Activated T-helper 1 cell treated with anti-CD3 and anti-CD28 coated beads, Interleukin-12 subunit alpha, Interleukin-12 subunit beta, Interleukin-2, Interleukin-4 antibody, amounts not matched to agents 30 ng/mL and 10 ng/mL and 1 ng/mL, durations not matched to agents 14 hours and 24 hours and 36 hours (primary cell): ENCODE data around the gene VRK3. TPM values are rescaled to one million over a fixed set of nuclear protein-coding genes. Genes with fewer than 3 reads are reported as not detected.

ENCODE experiments used
- DNase-seq: peaks from one replicate; pipeline ENCODE4 v3.0.0; 2021; ENCODE audit warnings: low spot score
- H3K27ac Mint-ChIP-seq: one replicate; pipeline ENCODE4 v1.8.0; 2021; ENCODE audit warnings: mild to moderate bottlenecking, mixed read lengths
- H3K27me3 Mint-ChIP-seq: one replicate; pipeline ENCODE4 v1.8.0; 2022; ENCODE audit warnings: mild to moderate bottlenecking, moderate library complexity, mixed read lengths; ENCODE audit not compliant: insufficient read depth
- H3K36me3 Mint-ChIP-seq: one replicate; pipeline ENCODE4 v1.8.0; 2021; ENCODE audit warnings: low read depth, mixed read lengths
- H3K4me1 Mint-ChIP-seq: one replicate; pipeline ENCODE4 v1.8.0; 2021; ENCODE audit warnings: low read depth, mixed read lengths
- H3K4me3 Mint-ChIP-seq: one replicate; pipeline ENCODE4 v1.8.0; 2021; ENCODE audit warnings: mild to moderate bottlenecking, moderate library complexity, mixed read lengths
- H3K9me3 Mint-ChIP-seq: one replicate; pipeline ENCODE4 v1.8.0; 2021; ENCODE audit warnings: mixed read lengths
- intact Hi-C: fragments of 100-400 bp; cut with micrococcal nuclease; formaldehyde crosslinking; loops from one replicate; pipeline ENCODE4 v1.15.1; 2024
- total RNA-seq: library from RNA; stranded (reverse); gene quantifications from 2 replicates; pipeline ENCODE4 v1.2.3, GENCODE V29; 2022

VRK3 gene
- total RNA-seq, 1 donor from 2014 or later, result 66.7 TPM

DNA sequence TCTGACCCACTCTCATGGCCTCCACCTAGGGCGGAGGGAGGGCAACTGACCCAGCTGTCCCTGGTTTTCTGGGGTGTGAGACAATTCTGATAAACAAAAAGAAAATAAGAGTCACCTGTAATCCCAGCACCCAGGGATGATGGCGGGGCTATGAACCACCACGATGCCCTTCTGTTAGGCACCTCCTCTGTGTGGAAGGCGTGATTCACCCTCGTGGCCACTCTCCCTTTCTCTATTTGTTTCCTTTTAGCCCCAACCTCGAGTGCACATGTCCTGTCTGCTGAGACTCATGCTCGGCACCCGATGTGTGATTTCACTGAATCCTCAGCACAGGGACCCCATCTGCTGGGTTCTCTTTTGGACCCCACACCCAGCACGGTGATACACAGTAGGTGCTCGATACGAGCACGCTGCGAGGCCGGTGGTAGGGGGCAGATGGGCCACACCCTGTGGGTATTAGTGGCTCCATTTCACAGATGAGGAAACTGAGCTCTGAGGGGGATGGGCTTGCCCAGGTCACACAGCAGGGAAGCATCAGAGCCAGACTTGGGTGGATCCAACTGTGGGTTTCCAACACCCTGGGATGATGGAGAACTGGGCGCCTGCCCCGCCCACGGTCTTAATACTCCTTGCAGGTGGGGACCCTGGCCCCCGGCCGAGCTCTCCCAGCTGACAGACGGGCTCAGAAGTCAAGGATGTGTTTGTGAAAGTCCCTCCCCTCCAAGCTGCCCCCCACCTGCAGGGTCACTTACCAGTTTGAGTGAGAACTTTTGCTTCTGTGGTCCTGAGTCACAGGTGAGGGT is 24.9 kb downstream of the VRK3 start:
- peaks cover 32% of the 10 kb centered on the region for H3K4me1 Mint-ChIP-seq
- DNase-seq, result no peak
- H3K27ac Mint-ChIP-seq, result no peak overlapping the region
- H3K4me3 Mint-ChIP-seq, result no peak overlapping the region
- intact Hi-C loops, result no loop called here
- H3K36me3 Mint-ChIP-seq, result peaks cover 53% of the 10 kb centered on the region
- H3K27me3 Mint-ChIP-seq, result no peaks in the 10 kb centered on the region
- H3K9me3 Mint-ChIP-seq, result no peaks in the 10 kb centered on the region

DNA sequence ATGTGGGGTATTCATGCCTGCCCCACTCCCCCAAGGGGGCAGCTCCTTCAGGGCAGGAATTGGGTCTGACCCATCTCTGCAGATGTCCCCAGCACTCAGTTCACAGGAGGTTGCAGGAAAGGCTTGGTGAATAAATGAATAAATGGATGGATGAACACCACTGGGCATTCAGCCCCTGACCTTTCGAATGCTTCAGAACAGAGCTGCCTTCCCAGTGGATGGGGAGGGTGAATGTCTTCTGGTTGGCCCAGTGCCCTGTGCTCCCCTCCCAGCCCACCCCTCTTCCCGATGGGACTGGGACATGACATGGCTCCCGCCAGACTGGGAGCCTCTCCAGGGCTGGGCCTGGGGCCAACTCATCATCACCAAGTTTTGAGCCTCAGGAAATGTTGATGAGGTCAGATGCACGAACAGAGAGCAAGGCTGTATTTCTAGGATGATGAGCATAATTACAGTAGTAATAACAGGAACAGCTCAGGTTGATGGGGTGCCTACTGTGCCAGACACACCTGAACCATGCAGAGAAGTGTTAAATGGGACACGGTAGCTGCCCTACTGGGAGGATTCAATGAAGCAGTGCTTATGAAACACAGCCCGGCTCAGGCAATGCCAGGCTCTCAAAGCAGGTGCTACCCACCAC is 25.7 kb downstream of the VRK3 start:
- DNase-seq, result no peak
- Mint-ChIP-seq H3K9me3 (no peaks in the 10 kb centered on the region), H3K27ac (no peak overlapping the region), H3K4me1 (peaks cover 25% of the 10 kb centered on the region), H3K27me3 (no peaks in the 10 kb centered on the region), H3K4me3 (no peak overlapping the region), H3K36me3 (peaks cover 56% of the 10 kb centered on the region)
- intact Hi-C loops, result no loop called here

DNA sequence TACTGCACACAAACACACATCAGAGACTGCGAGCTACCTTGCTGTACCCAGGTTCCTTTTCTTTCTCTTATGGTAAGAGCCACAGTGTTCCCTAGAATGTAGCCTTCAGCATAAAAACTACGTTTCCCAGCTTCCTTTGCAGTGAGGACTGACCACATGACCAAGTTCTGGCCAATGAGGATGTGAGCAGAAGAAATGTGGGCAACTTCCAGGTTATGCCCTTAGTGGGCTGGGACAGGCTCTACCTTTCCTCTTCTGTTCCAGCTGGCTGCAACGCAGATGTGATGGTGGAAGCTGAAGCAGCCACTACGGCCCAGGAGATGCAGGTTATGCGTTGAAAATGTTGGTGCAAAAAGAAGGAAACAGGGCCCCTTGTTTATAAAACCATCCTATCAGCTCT is 27.5 kb downstream of the VRK3 start:
- Mint-ChIP-seq H3K4me1 (peaks cover 11% of the 10 kb centered on the region), H3K4me3 (no peak overlapping the region), H3K27me3 (no peaks in the 10 kb centered on the region), H3K9me3 (no peaks in the 10 kb centered on the region), H3K36me3 (peaks cover 49% of the 10 kb centered on the region), H3K27ac (no peak overlapping the region)
- no peak for DNase-seq
- intact Hi-C loops, result no loop called here

DNA sequence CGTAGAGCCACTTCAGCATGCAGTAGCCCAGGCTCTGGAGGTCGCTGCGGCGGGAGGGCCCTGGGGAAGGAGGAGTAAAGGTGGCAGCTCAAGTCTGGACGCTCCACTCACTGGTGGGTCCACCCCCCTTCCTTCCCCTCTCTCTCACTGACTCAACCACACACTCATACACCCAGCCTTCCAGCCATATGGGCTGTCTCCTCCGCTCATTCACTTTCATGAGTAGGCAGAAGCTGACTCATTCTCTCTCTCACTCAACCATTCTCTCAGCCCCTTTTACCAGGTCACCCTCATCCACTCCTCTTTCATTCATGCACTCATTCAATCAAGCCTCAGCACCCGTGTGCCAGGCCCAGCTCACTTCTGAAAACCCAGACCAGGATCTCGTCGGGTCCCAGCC is 36.7 kb downstream of the VRK3 start:
- no peak for DNase-seq
- peak overlapping the region; percentile 18 for H3K27ac Mint-ChIP-seq
- H3K27me3 Mint-ChIP-seq, result no peaks in the 10 kb centered on the region
- H3K36me3 Mint-ChIP-seq, result peaks cover 39% of the 10 kb centered on the region
- no peaks in the 10 kb centered on the region for H3K9me3 Mint-ChIP-seq
- peaks cover 14% of the 10 kb centered on the region for H3K4me1 Mint-ChIP-seq
- no peak overlapping the region for H3K4me3 Mint-ChIP-seq
- intact Hi-C loops, result loop anchor here (5.0 to 10.0 kb wide), 2 partner anchors 174 to 311 kb away; partner anchors contain the start of genes FUZ, MED25 and PRMT1

DNA sequence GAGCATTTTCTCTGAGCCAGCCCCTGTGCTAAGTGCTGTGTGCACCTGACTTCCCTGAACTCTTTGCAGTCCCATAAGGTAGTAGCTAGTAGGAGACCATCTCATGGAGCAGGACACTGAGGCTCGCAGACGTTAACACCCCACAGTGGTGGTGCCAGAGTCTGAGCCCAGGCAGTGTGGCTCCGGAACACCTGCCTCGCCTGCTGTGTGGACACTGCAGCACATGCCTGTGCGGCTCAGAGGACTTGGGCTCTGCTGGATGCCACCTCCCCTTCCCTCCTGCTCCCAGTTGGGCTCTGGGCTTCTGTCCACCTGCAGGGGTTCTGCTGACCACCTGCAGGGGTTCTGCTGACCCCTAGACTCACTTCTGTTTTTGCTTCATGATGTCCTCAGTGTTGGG is 37.2 kb downstream of the VRK3 start:
- Mint-ChIP-seq H3K27ac (no peak overlapping the region), H3K4me1 (peaks cover 14% of the 10 kb centered on the region), H3K9me3 (no peaks in the 10 kb centered on the region), H3K4me3 (no peak overlapping the region), H3K27me3 (no peaks in the 10 kb centered on the region), H3K36me3 (peaks cover 39% of the 10 kb centered on the region)
- intact Hi-C loops, result loop anchor here (5.0 to 10.0 kb wide), 2 partner anchors 173 to 311 kb away; partner anchors contain the start of genes FUZ, MED25 and PRMT1
- no peak for DNase-seq

DNA sequence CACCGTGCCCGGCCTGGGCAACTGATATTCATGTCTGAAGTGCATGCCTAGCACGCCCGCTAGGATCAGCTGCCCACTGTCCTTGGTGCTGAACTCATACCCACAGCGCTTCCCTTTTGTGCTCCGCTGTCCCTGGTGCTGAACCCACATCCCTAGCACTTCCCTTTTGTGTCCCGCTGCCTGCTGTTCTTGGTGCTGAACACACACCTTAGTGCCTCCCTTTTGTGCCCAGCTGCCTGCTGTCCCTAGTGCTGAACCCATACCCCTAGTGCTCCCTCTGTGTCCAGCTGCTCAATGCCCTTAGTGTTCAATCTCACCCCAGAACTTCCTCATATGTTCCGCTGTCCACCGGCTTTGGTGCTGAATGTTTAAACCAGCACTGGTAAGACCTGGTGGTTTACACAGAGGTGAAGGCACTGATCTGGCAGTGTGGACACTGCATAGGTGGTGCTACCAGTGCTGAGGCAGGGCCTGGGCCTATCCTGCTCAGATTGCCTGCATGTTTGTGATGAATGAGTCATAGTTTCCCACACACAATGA is 37.9 kb downstream of the VRK3 start:
- Mint-ChIP-seq H3K4me1 (peaks cover 14% of the 10 kb centered on the region), H3K36me3 (peaks cover 35% of the 10 kb centered on the region), H3K4me3 (no peak overlapping the region), H3K9me3 (no peaks in the 10 kb centered on the region), H3K27ac (peak overlapping the region; percentile 27), H3K27me3 (no peaks in the 10 kb centered on the region)
- DNase-seq, result peak; percentile 77
- intact Hi-C loops, result loop anchor here (1.0 to 10.0 kb wide), 4 partner anchors 38 to 310 kb away; partner anchors contain the start of genes ATF5, FUZ, MED25 and NUP62

DNA sequence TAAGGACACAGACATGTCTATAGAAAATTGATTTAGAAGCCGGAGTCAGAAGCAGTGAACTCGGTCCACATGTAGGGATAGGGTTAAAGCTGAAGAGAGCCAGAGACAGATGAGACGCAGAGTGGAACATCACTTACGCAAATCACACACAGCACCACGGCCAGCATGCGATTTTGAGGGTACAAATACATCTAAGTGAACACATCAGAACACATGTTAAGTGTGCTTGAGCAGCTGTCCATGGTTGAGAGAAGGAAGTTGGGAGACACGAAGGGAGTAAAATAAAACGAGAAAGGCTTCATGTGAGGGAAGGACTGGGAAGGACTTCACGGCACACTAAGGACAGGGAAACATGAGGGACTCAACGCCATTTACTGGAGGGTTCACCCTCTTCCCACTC is 38.8 kb downstream of the VRK3 start:
- no peaks in the 10 kb centered on the region for H3K27me3 Mint-ChIP-seq
- intact Hi-C loops, result loop anchor here (2.0 to 10.0 kb wide), 3 partner anchors 58 to 309 kb away; partner anchors contain the start of genes ATF5, FUZ, MED25 and NUP62
- H3K9me3 Mint-ChIP-seq, result no peaks in the 10 kb centered on the region
- no peak overlapping the region for H3K27ac Mint-ChIP-seq
- H3K4me3 Mint-ChIP-seq, result no peak overlapping the region
- peaks cover 14% of the 10 kb centered on the region for H3K4me1 Mint-ChIP-seq
- peaks cover 40% of the 10 kb centered on the region for H3K36me3 Mint-ChIP-seq
- no peak for DNase-seq

DNA sequence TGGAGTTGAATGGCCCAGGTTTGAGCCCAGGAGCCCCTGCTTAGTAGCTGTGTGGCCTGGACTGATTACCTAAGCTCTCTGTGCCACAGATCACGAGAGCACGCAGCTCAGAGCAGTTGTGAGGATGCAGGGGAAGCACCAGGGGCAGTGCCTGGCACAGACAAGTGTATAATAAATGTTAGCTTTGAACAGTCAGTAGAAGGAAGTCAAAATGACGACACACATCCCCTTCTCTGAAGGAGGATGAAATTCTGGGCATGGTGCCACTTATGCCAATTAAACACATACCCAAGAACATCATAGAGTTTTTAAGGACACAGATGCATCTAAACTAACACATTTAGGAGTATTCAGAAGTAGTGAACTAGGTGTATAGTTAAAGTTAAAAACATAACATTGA is 39.3 kb downstream of the VRK3 start:
- Mint-ChIP-seq H3K4me1 (peaks cover 14% of the 10 kb centered on the region), H3K27ac (no peak overlapping the region), H3K27me3 (no peaks in the 10 kb centered on the region), H3K4me3 (no peak overlapping the region), H3K36me3 (peaks cover 36% of the 10 kb centered on the region), H3K9me3 (no peaks in the 10 kb centered on the region)
- intact Hi-C loops, result loop anchor here (2.0 to 10.0 kb wide), 3 partner anchors 57 to 309 kb away; partner anchors contain the start of genes ATF5, FUZ, MED25 and NUP62
- DNase-seq, result no peak

DNA sequence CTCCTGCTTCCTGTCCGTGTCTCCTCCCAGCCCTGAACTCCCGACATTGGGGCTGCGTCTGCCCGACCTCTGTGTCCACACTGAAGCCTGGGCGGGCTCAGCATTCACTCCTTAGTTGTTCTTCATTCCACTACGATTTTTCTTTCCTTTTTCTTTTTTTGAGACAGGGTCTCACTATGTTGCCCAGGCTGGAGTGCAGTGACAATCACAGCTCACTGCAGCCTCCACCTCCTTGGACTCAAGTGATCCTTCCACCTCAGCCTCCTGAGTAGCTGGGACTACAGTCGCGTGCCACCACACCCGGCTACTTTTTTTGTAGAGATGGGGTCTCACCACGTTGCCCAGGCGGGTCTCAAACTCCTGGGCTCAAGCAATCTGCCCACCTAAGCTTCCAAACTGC is 40.7 kb downstream of the VRK3 start:
- Mint-ChIP-seq H3K27me3 (no peaks in the 10 kb centered on the region), H3K27ac (no peak overlapping the region), H3K36me3 (peaks cover 32% of the 10 kb centered on the region), H3K4me1 (peaks cover 14% of the 10 kb centered on the region), H3K9me3 (no peaks in the 10 kb centered on the region), H3K4me3 (no peak overlapping the region)
- intact Hi-C loops, result loop anchor here (5.0 to 10.0 kb wide), 2 partner anchors 107 to 170 kb away; partner anchors contain the start of genes AKT1S1, FUZ, MED25 and TBC1D17
- DNase-seq, result no peak

DNA sequence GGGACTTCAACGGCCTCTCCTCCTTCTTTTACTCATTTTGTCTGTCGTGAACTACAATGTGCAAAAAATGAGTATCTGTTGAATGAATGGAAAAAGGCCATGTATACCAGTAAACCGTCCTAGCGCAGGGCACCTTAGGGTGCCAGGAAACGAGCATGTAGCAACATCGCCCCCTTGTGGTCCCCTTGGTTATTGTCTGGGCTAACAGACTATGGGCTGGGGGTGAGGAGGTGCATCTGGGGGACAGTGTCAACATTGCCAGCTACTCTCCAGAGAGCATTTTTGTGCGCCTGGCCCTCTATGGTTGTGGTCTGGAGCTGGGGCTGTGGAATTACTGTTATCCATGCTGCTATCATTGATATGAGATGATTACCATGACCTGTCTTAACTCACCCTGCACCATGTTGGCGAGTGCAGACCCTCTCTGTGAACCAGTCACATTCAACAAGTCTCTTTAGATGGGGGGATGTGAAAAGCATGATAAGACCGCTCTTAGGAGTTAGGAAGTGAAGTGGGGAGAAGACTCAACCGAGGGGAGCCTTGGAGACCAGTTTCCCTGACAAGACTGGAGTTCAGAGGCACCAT is 41.4 kb downstream of the VRK3 start:
- Mint-ChIP-seq H3K9me3 (no peaks in the 10 kb centered on the region), H3K4me3 (no peak overlapping the region), H3K36me3 (peaks cover 28% of the 10 kb centered on the region), H3K4me1 (peaks cover 13% of the 10 kb centered on the region), H3K27me3 (no peaks in the 10 kb centered on the region), H3K27ac (no peak overlapping the region)
- intact Hi-C loops, result loop anchor here (1.0 to 10.0 kb wide), 3 partner anchors 46 to 169 kb away; partner anchors contain the start of genes AKT1S1, FUZ, MED25 and TBC1D17
- DNase-seq, result peak; percentile 61

DNA sequence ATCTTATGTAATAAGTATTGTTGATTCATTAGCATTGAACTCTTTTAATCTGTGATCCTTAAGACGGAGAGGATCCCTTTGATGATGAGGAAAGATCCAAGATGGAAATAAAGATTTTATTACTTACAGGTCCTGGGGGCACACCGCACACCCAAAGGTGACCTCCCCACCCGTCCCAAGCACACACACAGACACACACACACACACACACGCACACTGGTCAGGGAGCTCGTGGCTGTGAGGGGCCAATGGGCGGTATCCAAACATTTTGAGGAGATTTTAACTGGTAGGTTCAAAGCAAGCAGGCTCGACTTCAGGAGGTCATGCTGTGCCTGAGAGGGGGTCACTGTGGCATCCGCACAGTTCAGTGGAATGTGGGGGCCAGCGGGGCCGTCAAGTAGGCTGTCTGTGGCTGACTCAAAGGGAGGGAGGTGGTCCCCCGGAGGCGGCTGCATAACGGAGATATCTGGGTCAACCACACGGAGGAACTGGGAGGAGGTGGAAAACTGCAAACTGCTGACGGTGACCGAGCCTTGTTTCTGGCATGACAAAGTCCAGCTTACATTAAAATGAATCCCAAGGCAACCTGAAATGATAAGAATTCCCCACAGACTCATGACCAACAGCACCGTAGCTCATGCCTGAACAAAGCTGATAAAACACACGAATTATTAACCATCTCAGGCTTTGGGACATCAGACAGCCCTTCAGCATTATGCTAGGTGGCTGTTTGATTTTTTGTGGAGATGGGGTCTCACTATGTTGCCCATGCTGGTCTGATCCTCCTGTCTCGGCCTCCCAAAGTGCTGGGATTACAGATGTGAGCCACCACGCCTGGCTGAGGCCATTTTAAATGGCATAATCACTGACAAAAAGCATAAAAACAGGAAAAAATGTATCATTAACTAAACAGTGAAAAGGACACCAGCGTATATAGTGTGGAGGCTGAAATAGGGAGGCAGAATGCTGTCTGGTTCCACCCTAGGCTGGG is 43.3 kb downstream of the VRK3 start:
- Mint-ChIP-seq H3K27ac (no peak overlapping the region), H3K36me3 (peaks cover 17% of the 10 kb centered on the region), H3K4me3 (no peak overlapping the region), H3K4me1 (peaks cover under 1% of the 10 kb centered on the region), H3K9me3 (no peaks in the 10 kb centered on the region), H3K27me3 (no peaks in the 10 kb centered on the region)
- intact Hi-C loops, result loop anchor here (5.0 to 10.0 kb wide), 2 partner anchors 105 to 167 kb away; partner anchors contain the start of genes AKT1S1, FUZ, MED25 and TBC1D17
- no peak for DNase-seq
